Liver (tissue), 9 donors: ENCODE data around the gene RFT1. TPM values are rescaled to one million over a fixed set of nuclear protein-coding genes. Genes with fewer than 3 reads are reported as not detected.
A peak's percentile ranks its signal among the peaks of the same experiment; 100 is the strongest.

Experiments
- DNase-seq: peaks from one replicate; pipeline ENCODE4 v3.0.0-alpha.2; 2017; ENCODE audit warnings: low spot score
- H3K27ac ChIP-seq, 2 donors: one replicate each; pipeline ENCODE4 v1.7.0; 2013; ENCODE audit warnings: inconsistent platforms in 2 of 2, low read length in 2 of 2, control low read depth in 1 of 2, low read depth in 1 of 2, mild to moderate bottlenecking in 1 of 2
- H3K27me3 ChIP-seq, 4 donors: one replicate each; pipeline versions ENCODE4 v1.6.1 to v1.7.0; 2013; ENCODE audit warnings: low read length in 3 of 4, inconsistent platforms in 1 of 4, mild to moderate bottlenecking in 1 of 4, moderate library complexity in 1 of 4; ENCODE audit not compliant: control insufficient read depth in 4 of 4, insufficient read depth in 4 of 4
- H3K36me3 ChIP-seq, 4 donors: one replicate each; pipeline versions ENCODE4 v1.6.1 to v1.7.0; 2013; ENCODE audit warnings: low read length in 3 of 4, mild to moderate bottlenecking in 3 of 4, low read depth in 1 of 4, moderate library complexity in 1 of 4; ENCODE audit not compliant: control insufficient read depth in 4 of 4, insufficient read depth in 3 of 4
- H3K4me1 ChIP-seq, 4 donors: one replicate each; pipeline versions ENCODE4 v1.6.1 to v1.7.0; 2013; ENCODE audit warnings: low read length in 3 of 4, mild to moderate bottlenecking in 3 of 4, moderate library complexity in 1 of 4; ENCODE audit not compliant: control insufficient read depth in 4 of 4, insufficient read depth in 4 of 4
- H3K4me3 ChIP-seq, 3 donors: one replicate each; pipeline versions ENCODE4 v1.6.1 to v1.7.0; 2013; ENCODE audit warnings: low read length in 3 of 3, control low read depth in 1 of 3, low read depth in 1 of 3, mild to moderate bottlenecking in 1 of 3
- H3K9ac ChIP-seq, 2 donors: one replicate each; pipeline ENCODE4 v1.7.0; 2013; ENCODE audit warnings: low read length in 2 of 2, mild to moderate bottlenecking in 2 of 2, moderate library complexity in 2 of 2, control low read depth in 1 of 2, low read depth in 1 of 2
- H3K9me3 ChIP-seq, 4 donors: one replicate each; pipeline versions ENCODE4 v1.6.1 to v1.7.0; 2013; ENCODE audit warnings: low read length in 3 of 4; ENCODE audit not compliant: control insufficient read depth in 4 of 4
- EGR1 ChIP-seq, 2 donors: IDR thresholded peaks; 2 replicates each; pipeline ENCODE4 v1.6.1; 2016 to 2018; ENCODE audit warnings: antibody characterized with exemption in 2 of 2, low read depth in 2 of 2
- FOXA1 ChIP-seq: IDR thresholded peaks from 2 replicates; pipeline ENCODE4 v1.6.1; 2016; ENCODE audit warnings: antibody characterized with exemption
- FOXA2 ChIP-seq: IDR thresholded peaks from 2 replicates; pipeline ENCODE4 v1.6.1; 2016; ENCODE audit warnings: antibody characterized with exemption
- GABPA ChIP-seq, 2 donors: IDR thresholded peaks in 1 of 2; conservative IDR thresholded peaks in 1 of 2; 2 replicates each; pipeline ENCODE4 v1.6.1; 2016; ENCODE audit warnings: antibody characterized with exemption in 2 of 2, mild to moderate bottlenecking in 1 of 2, moderate library complexity in 1 of 2
- HNF4A ChIP-seq, 2 donors: conservative IDR thresholded peaks; 2 replicates each; pipeline ENCODE4 v1.6.1; 2016; ENCODE audit warnings: antibody characterized with exemption in 2 of 2, mild to moderate bottlenecking in 2 of 2
- HNF4G ChIP-seq: IDR thresholded peaks from 2 replicates; pipeline ENCODE4 v1.6.1; 2016; ENCODE audit warnings: antibody characterized with exemption
- JUND ChIP-seq, 2 donors: IDR thresholded peaks; 2 replicates each; pipeline ENCODE4 v1.6.1; 2016; ENCODE audit warnings: antibody characterized with exemption in 2 of 2
- NR2F2 ChIP-seq: IDR thresholded peaks from 2 replicates; pipeline ENCODE4 v1.6.1; 2016; ENCODE audit warnings: antibody characterized with exemption
- RAD21 ChIP-seq, 2 donors: IDR thresholded peaks; 2 replicates each; pipeline ENCODE4 v1.6.1; 2016; ENCODE audit warnings: antibody characterized with exemption in 2 of 2, mild to moderate bottlenecking in 2 of 2
- RXRA ChIP-seq, 2 donors: IDR thresholded peaks; 2 replicates each; pipeline ENCODE4 v1.6.1; 2017 to 2018; ENCODE audit warnings: antibody characterized with exemption in 2 of 2, mild to moderate bottlenecking in 1 of 2
- SP1 ChIP-seq: IDR thresholded peaks from 2 replicates; pipeline ENCODE4 v1.6.1; 2018; ENCODE audit warnings: antibody characterized with exemption, mild to moderate bottlenecking
- TAF1 ChIP-seq: conservative IDR thresholded peaks from 2 replicates; pipeline ENCODE4 v1.6.1; 2016; ENCODE audit warnings: antibody characterized with exemption, mild to moderate bottlenecking
- YY1 ChIP-seq: IDR thresholded peaks from 2 replicates; pipeline ENCODE4 v1.6.1; 2016; ENCODE audit warnings: antibody characterized with exemption, mild to moderate bottlenecking
- WGBS: extraction: QIAGEN DNeasy Blood & Tissue Kit; methylation state at CpG from one replicate; pipeline ENCODE4 v1.1.7; 2013; 5-methylcytosine and 5-hydroxymethylcytosine counted together
- polyA plus RNA-seq, 2 donors: library from polyadenylated mRNA; stranded (reverse) in 1 of 2; unstranded in 1 of 2; fragments of 200-250 nt in 1 of 2; fragments of >200 nt in 1 of 2; fragmentation: Nextera tagmentation in 1 of 2; extraction: Ambion mirVana in 1 of 2; gene quantifications; one replicate each; pipeline versions ENCODE4 v1.2.1 to v1.2.3, GENCODE V29; 2013 to 2015
- total RNA-seq, 2 donors: library from RNA; depleted of rRNA; stranded (reverse); fragments of >200 nt; gene quantifications; one replicate each; pipeline ENCODE4 v1.2.3, GENCODE V29; 2014
- TF ChIP-seq, protein P1 (sequence below): fragments of 150-350 bp; IDR thresholded peaks from 2 replicates; pipeline ENCODE4 v1.5.1; 2017; ENCODE audit warnings: improper control_type of control experiment, low read depth, low read length; ENCODE audit not compliant: missing input control
- TF ChIP-seq, protein P2 (sequence below): IDR thresholded peaks from 2 replicates; pipeline ENCODE4 v1.6.1; 2016; ENCODE audit warnings: antibody characterized with exemption
- TF ChIP-seq, protein P3 (sequence below): IDR thresholded peaks from 2 replicates; pipeline ENCODE4 v1.6.1; 2016; ENCODE audit warnings: antibody characterized with exemption
- TF ChIP-seq, protein P4 (sequence below): IDR thresholded peaks from 2 replicates; pipeline ENCODE4 v1.6.1; 2016; ENCODE audit warnings: antibody characterized with exemption
- donor health status: healthy.
- donor health status: healthy.
- donor health status: healthy.
- donor health status: healthy.
- donor health status: healthy.

The RFT1 gene
- total and polyA plus RNA-seq, 4 donors: 8.0 to 12.6 (median 11.8) TPM

DNA sequence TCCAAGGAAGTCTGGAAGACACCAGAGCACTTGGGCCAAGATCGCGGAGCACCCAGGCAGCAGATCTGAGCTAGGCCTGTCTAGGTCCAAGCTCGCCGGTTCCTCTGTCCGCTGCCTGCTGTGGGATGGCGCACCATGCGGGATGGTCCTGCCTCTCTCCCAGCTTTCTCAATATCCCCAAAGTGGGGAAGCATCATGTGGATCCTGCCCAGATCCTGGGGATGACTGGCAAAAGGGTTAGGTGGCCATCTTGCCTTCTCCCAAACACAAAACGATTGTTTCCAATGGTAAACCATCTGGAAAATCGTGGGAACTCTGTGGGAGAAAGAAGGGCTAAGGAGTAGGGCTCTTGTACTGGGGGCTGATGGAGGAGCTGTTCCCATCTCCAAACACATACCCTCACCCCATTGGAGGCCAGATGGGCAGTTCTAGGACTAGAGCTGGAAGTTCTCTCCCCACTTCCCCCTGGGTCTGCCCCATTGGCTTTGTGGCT lies 39.6 kb upstream of the RFT1 start:
- Histone ChIP-seq H3K9me3 (no peaks in the 10 kb centered on the region), H3K9ac (no peak overlapping the region), H3K4me3 (no peak overlapping the region), H3K4me1 (peaks cover 0 to 22% (median 4%) of the 10 kb centered on the region in 4 donors), H3K27me3 (no peaks in the 10 kb centered on the region), H3K27ac (no peak overlapping the region), H3K36me3 (peaks cover 0 to 2% (median 0%) of the 10 kb centered on the region in 4 donors)
- TF ChIP-seq, protein P1, sequence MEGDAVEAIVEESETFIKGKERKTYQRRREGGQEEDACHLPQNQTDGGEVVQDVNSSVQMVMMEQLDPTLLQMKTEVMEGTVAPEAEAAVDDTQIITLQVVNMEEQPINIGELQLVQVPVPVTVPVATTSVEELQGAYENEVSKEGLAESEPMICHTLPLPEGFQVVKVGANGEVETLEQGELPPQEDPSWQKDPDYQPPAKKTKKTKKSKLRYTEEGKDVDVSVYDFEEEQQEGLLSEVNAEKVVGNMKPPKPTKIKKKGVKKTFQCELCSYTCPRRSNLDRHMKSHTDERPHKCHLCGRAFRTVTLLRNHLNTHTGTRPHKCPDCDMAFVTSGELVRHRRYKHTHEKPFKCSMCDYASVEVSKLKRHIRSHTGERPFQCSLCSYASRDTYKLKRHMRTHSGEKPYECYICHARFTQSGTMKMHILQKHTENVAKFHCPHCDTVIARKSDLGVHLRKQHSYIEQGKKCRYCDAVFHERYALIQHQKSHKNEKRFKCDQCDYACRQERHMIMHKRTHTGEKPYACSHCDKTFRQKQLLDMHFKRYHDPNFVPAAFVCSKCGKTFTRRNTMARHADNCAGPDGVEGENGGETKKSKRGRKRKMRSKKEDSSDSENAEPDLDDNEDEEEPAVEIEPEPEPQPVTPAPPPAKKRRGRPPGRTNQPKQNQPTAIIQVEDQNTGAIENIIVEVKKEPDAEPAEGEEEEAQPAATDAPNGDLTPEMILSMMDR: no peak
- no peak for TF ChIP-seq NR2F2
- TF ChIP-seq TAF1: no peak
- TF ChIP-seq GABPA (IDR thresholded peaks at IDR 0.05 in 1 of 2, conservative IDR thresholded peaks at IDR 0.05 in 1 of 2): no peak
- TF ChIP-seq SP1: no peak
- no peak for TF ChIP-seq RXRA (IDR thresholded peaks at IDR 0.05)
- no peak for TF ChIP-seq YY1
- TF ChIP-seq, protein P2, sequence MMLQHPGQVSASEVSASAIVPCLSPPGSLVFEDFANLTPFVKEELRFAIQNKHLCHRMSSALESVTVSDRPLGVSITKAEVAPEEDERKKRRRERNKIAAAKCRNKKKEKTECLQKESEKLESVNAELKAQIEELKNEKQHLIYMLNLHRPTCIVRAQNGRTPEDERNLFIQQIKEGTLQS: no peak
- TF ChIP-seq FOXA1: no peak
- TF ChIP-seq JUND (IDR thresholded peaks at IDR 0.05): no peak
- no peak for TF ChIP-seq FOXA2
- TF ChIP-seq, protein P3, sequence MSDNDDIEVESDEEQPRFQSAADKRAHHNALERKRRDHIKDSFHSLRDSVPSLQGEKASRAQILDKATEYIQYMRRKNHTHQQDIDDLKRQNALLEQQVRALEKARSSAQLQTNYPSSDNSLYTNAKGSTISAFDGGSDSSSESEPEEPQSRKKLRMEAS: no peak
- no peak for DNase-seq
- WGBS: 95% methylated on average over 9 of the region's 9 CpGs

DNA sequence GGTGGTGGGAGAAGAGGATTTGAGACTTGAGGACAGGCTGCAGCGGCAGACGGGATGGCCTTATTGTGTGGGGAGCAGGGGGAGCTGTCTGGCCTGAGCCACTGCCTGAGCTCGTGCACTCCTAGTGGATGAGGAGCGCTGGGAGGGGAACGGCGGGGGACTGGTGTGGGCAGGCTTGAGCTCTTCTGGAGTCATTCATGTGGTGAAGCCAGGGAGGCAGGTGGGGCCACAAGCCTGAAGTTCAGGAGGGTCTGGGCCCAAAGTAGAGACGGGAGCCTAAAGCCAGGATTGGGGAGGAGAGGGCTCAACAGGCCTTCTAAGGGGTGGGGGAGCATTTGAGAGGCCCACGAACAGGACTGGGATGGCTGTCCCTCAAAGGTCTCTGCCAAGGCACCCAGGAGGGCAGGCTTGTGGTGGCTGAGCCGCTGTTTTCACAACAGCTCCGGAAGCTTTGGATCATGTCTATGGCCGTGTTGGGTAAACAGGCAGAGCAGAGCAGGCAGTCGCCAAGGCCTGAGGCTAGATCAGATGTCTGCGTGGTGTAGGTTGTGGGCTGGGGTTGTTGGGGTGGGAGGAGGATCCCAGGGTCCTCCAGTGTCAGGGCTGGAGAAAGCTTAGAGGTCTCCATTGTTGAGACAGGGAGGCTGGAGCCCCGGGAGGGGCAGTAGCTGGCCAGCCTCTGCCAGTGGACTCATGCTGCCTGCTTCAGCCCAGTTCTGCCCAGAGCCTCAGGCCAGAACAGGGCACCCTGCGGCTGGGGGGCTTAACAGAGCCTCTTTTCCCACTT lies 39.0 kb upstream of the RFT1 start:
- H3K36me3 ChIP-seq: peaks cover 0 to 2% (median 0%) of the 10 kb centered on the region in 4 donors
- no peak overlapping the region for H3K9ac ChIP-seq
- TF ChIP-seq HNF4A (conservative IDR thresholded peaks at IDR 0.05) (no peak), EGR1 (IDR thresholded peaks at IDR 0.05; ENCODE audit: low read depth in 2 of 2) (no peak), JUND (IDR thresholded peaks at IDR 0.05) (no peak), NR2F2 (no peak), RXRA (IDR thresholded peaks at IDR 0.05) (no peak)
- no peak for DNase-seq
- 88% methylated on average over 15 of the region's 15 CpGs for WGBS
- H3K4me3 ChIP-seq: peak overlapping the region in 1 of 3 donors; percentile 3
- H3K27me3 ChIP-seq: no peaks in the 10 kb centered on the region
- peaks cover 0 to 22% (median 4%) of the 10 kb centered on the region in 4 donors for H3K4me1 ChIP-seq
- H3K27ac ChIP-seq: no peak overlapping the region
- no peaks in the 10 kb centered on the region for H3K9me3 ChIP-seq

DNA sequence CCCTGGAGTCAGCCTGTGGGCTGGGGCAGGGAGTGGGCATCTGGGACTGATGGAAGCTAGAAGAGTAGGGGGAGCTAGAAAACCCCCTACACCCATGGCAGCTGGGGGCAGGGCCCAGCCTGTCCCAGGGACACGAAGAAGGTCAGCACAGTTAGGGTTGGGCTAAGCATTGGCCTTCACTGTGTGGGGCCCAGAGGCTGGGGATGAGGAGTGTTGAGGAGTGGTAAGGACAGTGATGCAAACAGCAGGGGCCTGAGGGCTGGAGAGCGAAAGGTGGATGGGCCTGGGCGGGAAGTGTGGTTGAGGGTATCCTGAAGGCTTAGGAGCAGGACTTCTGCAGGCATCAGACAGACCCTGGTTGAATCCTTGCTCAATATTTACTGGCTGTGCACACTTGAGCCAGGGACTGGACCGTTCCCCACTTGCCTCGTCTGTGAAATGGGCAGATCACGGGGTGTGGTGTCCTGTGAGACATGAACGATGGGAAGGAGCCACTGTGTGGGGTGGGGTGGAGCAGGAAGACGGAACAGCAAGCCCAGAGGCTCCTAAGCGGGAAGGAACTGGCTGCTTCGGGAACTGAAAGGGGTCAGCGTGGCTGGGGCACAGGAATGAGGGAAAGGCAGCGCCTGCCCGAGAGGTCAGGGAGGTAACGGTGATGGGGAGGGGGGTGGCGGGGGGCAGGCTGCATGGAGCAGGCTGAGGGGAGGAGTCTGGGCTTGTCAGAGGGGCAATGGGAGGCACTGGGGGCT lies 38.1 kb upstream of the RFT1 start:
- H3K4me1 ChIP-seq: peaks cover 0 to 22% (median 4%) of the 10 kb centered on the region in 4 donors
- H3K27ac ChIP-seq: no peak overlapping the region
- H3K4me3 ChIP-seq: peak overlapping the region in 1 of 3 donors; percentile 3
- 88% methylated on average over 15 of the region's 15 CpGs for WGBS
- no peak overlapping the region for H3K9ac ChIP-seq
- no peaks in the 10 kb centered on the region for H3K27me3 ChIP-seq
- no peak for DNase-seq
- no peaks in the 10 kb centered on the region for H3K9me3 ChIP-seq
- H3K36me3 ChIP-seq: no peaks in the 10 kb centered on the region
- TF ChIP-seq SP1 (no peak), EGR1 (IDR thresholded peaks at IDR 0.05; ENCODE audit: low read depth in 2 of 2) (no peak), FOXA2 (no peak), RAD21 (IDR thresholded peaks at IDR 0.05) (no peak), RXRA (IDR thresholded peaks at IDR 0.05) (no peak), FOXA1 (no peak), JUND (IDR thresholded peaks at IDR 0.05) (no peak), HNF4G (no peak)
- TF ChIP-seq, protein P4, sequence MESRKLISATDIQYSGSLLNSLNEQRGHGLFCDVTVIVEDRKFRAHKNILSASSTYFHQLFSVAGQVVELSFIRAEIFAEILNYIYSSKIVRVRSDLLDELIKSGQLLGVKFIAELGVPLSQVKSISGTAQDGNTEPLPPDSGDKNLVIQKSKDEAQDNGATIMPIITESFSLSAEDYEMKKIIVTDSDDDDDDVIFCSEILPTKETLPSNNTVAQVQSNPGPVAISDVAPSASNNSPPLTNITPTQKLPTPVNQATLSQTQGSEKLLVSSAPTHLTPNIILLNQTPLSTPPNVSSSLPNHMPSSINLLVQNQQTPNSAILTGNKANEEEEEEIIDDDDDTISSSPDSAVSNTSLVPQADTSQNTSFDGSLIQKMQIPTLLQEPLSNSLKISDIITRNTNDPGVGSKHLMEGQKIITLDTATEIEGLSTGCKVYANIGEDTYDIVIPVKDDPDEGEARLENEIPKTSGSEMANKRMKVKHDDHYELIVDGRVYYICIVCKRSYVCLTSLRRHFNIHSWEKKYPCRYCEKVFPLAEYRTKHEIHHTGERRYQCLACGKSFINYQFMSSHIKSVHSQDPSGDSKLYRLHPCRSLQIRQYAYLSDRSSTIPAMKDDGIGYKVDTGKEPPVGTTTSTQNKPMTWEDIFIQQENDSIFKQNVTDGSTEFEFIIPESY: no peak
- TF ChIP-seq, protein P1: no peak
- TF ChIP-seq, protein P2: no peak
